HG03457 (cell line): ENCODE results near the gene SDCCAG8.

Experiments
- ATAC-seq: cut with Tn5 transposase; IDR thresholded peaks from one replicate; pipeline ENCODE4 v1.9.1; 2021; ENCODE audit warnings: moderate number of reproducible peaks; ENCODE audit not compliant: unreplicated experiment

Gene SDCCAG8

DNA sequence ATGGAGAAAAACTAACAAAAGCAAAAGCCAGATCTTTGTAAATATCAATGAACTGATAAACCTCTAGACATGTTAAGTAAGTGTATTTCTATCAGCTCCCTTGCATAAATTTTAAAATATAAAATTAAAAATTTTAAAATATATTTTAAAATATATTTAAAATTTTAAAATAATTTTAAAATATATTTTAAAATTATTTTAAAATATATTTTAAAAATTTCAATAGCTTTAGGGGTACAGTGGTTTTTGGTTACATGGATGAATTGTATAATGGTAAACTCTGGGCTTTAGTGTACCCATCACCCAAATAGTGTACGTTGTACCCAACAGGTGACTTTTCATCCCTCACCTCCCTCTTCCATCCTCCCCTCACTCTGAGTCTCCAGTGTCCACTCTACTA, 279.2 kb downstream of the SDCCAG8 start:
- no peak for ATAC-seq

DNA sequence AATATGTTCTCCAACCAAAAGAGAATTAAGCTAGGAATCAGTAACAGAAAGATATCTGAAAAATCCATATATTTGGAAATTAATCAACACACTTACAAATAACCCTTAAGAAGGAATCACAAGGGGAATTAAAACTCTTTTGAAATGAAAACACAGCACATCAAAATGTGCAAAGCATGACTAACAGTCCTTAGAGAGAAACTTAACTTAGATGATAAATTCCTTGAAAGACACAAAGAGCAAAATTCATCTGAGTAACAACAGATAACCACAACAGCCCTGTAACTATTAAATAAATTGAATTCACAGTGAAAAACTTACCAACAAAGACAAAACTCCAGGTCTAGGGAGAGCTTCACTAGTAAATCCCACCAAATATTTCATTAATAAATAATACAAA, 283.8 kb downstream of the SDCCAG8 start:
- ATAC-seq: no peak

DNA sequence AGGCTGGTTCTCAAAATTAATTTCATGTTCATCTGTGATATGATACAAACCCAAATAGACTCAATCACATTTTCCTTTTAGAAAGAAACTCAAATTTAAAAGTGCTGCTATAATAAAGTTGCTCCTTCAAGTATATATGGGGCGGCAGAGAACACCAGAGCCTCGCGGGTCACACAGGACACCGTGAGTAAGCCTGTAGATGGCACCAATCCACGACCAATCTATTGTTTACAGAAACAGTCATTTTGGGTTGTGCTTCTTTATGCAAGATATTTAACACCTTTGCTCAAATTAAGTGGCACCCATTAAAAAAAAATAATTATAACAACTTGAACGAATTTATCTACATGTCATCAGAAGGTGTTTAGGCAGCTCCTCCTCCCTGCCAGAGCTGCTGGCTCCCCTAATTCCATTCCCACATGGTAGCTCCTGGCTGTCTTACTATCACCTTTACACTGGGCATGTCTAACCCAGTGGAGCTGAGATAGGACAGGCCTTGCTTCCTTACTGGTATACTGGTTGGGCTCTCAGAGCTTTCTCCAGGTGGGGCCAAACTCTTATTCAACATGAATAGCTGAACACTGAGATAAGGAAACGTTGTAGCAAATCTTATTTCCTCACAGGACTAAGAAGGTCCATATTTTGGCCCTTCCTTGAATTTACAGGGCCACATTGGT, 287.0 kb downstream of the SDCCAG8 start:
- no peak for ATAC-seq

DNA sequence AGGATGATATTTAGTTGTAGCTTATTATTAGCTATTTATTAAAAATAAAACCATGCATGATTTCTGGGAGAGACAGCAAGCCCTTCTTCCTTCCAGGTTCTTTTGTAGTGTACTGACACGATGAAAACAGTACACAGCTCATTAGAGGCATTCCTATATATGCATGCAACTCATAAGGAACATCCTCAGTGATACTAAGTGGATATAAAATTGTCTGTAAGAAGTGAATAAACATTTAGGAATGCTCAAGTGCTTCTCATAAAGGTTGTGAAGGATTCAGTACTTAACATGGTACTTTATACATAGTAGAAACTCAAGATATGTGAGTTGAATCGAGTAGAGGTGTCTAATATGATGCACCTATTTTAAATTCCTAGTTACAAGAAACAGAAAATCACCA, 287.7 kb downstream of the SDCCAG8 start:
- no peak for ATAC-seq

DNA sequence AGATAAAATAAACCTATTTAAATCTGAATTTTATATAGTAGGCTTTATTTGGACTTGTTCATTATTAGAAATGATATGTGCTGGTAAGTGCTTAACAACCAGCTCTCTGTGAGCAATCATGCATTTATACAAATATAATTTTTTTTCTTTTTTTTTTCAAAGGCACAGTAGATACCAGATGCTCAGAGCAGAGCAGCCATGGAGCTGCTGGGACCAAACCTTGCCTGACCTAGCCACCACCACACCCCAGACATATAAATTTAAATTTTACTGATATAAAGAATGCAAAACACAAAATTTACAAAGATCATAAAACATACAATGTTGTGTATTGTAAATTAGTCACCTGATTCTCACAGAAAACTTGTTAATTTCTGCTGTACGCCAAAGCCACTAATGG, 290.6 kb downstream of the SDCCAG8 start:
- no peak for ATAC-seq

DNA sequence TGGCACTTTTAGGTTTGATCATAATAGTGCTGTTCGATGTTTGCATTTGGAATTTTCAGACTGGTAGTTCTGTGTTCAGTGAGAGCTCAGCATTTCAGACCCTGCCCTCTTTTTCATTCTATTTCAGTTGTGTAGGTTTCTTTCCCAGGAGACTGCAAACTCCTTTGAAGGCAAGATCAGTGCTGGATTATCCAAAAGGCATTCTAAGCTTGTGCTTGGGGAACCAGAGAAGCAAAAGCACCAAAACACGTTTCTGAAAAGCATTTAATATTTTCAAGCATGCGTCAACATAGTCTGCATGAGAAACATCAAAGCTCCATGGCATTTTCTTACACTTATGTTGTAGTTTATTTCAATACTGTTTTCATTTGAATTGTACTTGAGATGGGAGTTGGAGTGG, 292.1 kb downstream of the SDCCAG8 start:
- ATAC-seq: no peak

DNA sequence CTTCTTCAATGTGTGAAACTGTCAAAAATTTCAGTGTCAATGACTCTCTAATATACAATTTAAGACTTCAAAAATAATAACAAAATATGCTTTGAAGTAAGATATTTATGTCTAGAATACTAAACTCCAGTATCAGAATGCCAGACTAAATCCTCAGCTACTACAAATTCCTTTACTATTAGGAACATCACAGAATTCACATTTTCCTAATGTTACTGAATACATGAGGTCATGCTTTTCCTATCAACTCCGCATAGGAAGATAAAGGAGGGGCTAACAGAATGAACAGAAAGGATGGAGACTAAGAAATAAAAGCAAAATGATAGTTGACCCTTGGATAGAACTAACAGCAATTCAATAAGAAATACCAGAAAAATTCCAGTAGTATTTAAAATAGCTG, 292.7 kb downstream of the SDCCAG8 start:
- ATAC-seq: no peak

DNA sequence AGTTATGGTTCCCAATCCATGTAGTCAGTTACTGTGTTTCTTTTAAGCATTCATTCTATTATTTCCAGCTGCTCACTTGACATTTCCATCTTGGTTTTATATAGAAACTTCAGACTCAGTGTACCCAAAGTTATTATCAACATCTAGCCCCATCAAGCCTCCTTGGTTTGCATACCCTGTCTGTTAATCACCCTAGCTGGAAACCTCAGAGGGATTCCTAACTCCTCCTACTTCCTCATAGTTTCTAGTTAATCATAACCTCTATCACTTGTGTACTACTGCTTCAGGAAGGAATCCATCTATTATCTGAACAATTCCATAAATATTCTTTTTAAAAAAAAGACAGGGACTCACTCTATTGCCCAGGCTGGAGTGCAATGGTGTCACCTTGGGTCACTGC, 293.3 kb downstream of the SDCCAG8 start:
- no peak for ATAC-seq
